Neuronal stem cell (in vitro differentiated cells): ENCODE measurements around the gene PNPLA2.

Experiments used
- DNase-seq: peaks from one replicate; pipeline ENCODE4 v3.0.0-alpha.2; 2013; ENCODE audit warnings: low spot score
- H2AFZ ChIP-seq: one replicate; pipeline ENCODE4 v1.6.1; 2013; ENCODE audit warnings: mild to moderate bottlenecking, low read length, inconsistent platforms
- H2AK5ac ChIP-seq: 2 replicates; pipeline ENCODE4 v1.6.1; 2013; ENCODE audit warnings: low read depth, mild to moderate bottlenecking, inconsistent platforms, low read length, moderate library complexity, mixed read lengths
- H2BK120ac ChIP-seq: 2 replicates; pipeline ENCODE4 v1.6.1; 2013; ENCODE audit warnings: low read depth, mild to moderate bottlenecking, inconsistent platforms, low read length, moderate library complexity, mixed read lengths
- H2BK12ac ChIP-seq: one replicate; pipeline ENCODE4 v1.6.1; 2013; ENCODE audit warnings: low read length, inconsistent platforms
- H2BK15ac ChIP-seq: 2 replicates; pipeline ENCODE4 v1.6.1; 2013; ENCODE audit warnings: mild to moderate bottlenecking, low read length, inconsistent platforms, mixed read lengths
- H2BK5ac ChIP-seq: one replicate; pipeline ENCODE4 v1.6.1; 2013; ENCODE audit warnings: inconsistent platforms, mild to moderate bottlenecking, low read length, moderate library complexity
- H3K14ac ChIP-seq: one replicate; pipeline ENCODE4 v1.6.1; 2013; ENCODE audit warnings: low read length, inconsistent platforms
- H3K18ac ChIP-seq: 2 replicates; pipeline ENCODE4 v1.6.1; 2013; ENCODE audit warnings: low read length, inconsistent platforms
- H3K23ac ChIP-seq: 2 replicates; pipeline ENCODE4 v1.6.1; 2013; ENCODE audit warnings: low read depth, mild to moderate bottlenecking, mixed read lengths, low read length, inconsistent platforms; ENCODE audit not compliant: poor library complexity
- H3K27ac ChIP-seq: replicated peaks from 3 replicates; pipeline ENCODE4 v1.5.1; 2013; ENCODE audit warnings: low read length, inconsistent platforms
- H3K27me3 ChIP-seq, 3 experiments: 2 replicates each; pipeline ENCODE4 v1.6.1; 2013; ENCODE audit warnings: low read length in 3 of 3, mild to moderate bottlenecking in 2 of 3, inconsistent platforms in 1 of 3, low read depth in 1 of 3, mixed read lengths in 1 of 3, moderate library complexity in 1 of 3; ENCODE audit not compliant: control insufficient read depth in 3 of 3, insufficient read depth in 3 of 3
- H3K36me3 ChIP-seq, 2 donors: replicated peaks in 1 of 2; 2 replicates each; pipeline ENCODE4 v1.6.1; 2013; ENCODE audit warnings: low read length in 2 of 2; ENCODE audit not compliant: control insufficient read depth in 2 of 2, insufficient read depth in 2 of 2
- H3K4ac ChIP-seq: 2 replicates; pipeline ENCODE4 v1.6.1; 2013; ENCODE audit warnings: inconsistent platforms, mild to moderate bottlenecking, low read length, moderate library complexity
- H3K4me1 ChIP-seq, 2 donors: 1 replicate in 1 of 2; 2 replicates in 1 of 2; pipeline ENCODE4 v1.6.1; 2013; ENCODE audit warnings: low read length in 2 of 2, low read depth in 1 of 2; ENCODE audit not compliant: control insufficient read depth in 2 of 2, insufficient read depth in 1 of 2
- H3K4me2 ChIP-seq: one replicate; pipeline ENCODE4 v1.6.1; 2013; ENCODE audit warnings: mild to moderate bottlenecking, low read length, inconsistent platforms; ENCODE audit not compliant: insufficient read depth, poor library complexity, severe bottlenecking
- H3K4me3 ChIP-seq, 2 donors: 2 replicates each; pipeline ENCODE4 v1.5.1; 2013; ENCODE audit warnings: low read length in 2 of 2, mild to moderate bottlenecking in 2 of 2, inconsistent platforms in 1 of 2, moderate library complexity in 1 of 2
- H3K79me1 ChIP-seq: one replicate; pipeline ENCODE4 v1.6.1; 2013; ENCODE audit warnings: low read depth, mild to moderate bottlenecking, inconsistent platforms, low read length, moderate library complexity
- H3K9ac ChIP-seq: one replicate; pipeline ENCODE4 v1.6.1; 2013; ENCODE audit warnings: mild to moderate bottlenecking, low read depth, low read length, inconsistent platforms; ENCODE audit not compliant: poor library complexity
- H3K9me3 ChIP-seq, 2 donors: replicated peaks in 1 of 2; 2 replicates each; pipeline versions ENCODE3 to v1.6.1; 2013; ENCODE audit warnings: low read length in 2 of 2, mild to moderate bottlenecking in 2 of 2, inconsistent platforms in 1 of 2, low read depth in 1 of 2, mixed read lengths in 1 of 2, moderate library complexity in 1 of 2; ENCODE audit not compliant: control insufficient read depth in 2 of 2, insufficient read depth in 1 of 2
- H4K8ac ChIP-seq: one replicate; pipeline ENCODE4 v1.6.1; 2013; ENCODE audit warnings: low read depth, mild to moderate bottlenecking, inconsistent platforms, low read length, moderate library complexity
- H4K91ac ChIP-seq: one replicate; pipeline ENCODE4 v1.6.1; 2013; ENCODE audit warnings: low read length, low read depth, mild to moderate bottlenecking, inconsistent platforms; ENCODE audit not compliant: poor library complexity
- WGBS, 2 donors: extraction: QIAGEN DNeasy Blood & Tissue Kit; methylation state at CpG; one replicate each; pipeline ENCODE4 v1.1.7; 2013; ENCODE audit warnings: missing lambda C conversion rate in 2 of 2, mixed read lengths in 1 of 2; ENCODE audit not compliant: insufficient read length in 2 of 2, insufficient replicate concordance in 1 of 2; ENCODE audit errors: extremely low coverage in 2 of 2; 5-methylcytosine and 5-hydroxymethylcytosine counted together

The PNPLA2 gene

GRCh38 chr11:849951-850774 is 31.4 kb downstream of the PNPLA2 start:
- WGBS, 2 donors = no CpG with 5 or more reads among the region's 97 CpGs
- Histone ChIP-seq H3K4ac (no peak overlapping the region), H3K4me1 (peaks cover 35 to 51% of the 10 kb centered on the region in 2 donors), H3K18ac (peak overlapping the region; percentile 94), H2AFZ (peak overlapping the region; percentile 83), H2AK5ac (peak overlapping the region; percentile 96), H3K9me3 (no peaks in the 10 kb centered on the region), H3K79me1 (peaks cover 17% of the 10 kb centered on the region), H3K4me2 (peak overlapping the region; percentile 98), H3K27me3 (peaks cover 0 to 20% (median 0%) of the 10 kb centered on the region in 3 experiments), H2BK15ac (peak overlapping the region; percentile 85), H3K9ac (peak overlapping the region; percentile 88), H2BK120ac (no peak overlapping the region), H3K4me3 (peak overlapping the region; percentile 62 to 84), H3K23ac (peak overlapping the region; percentile 80), H2BK12ac (peak overlapping the region; percentile 73), H3K14ac (peak overlapping the region; percentile 94), H2BK5ac (peak overlapping the region; percentile 39), H4K91ac (no peak overlapping the region), H3K27ac (no peak overlapping the region), H4K8ac (no peak overlapping the region), H3K36me3 (no peaks in the 10 kb centered on the region)
- DNase-seq = no peak

GRCh38 chr11:850775-851763 is 32.4 kb downstream of the PNPLA2 start:
- no peak overlapping the region for H3K4ac ChIP-seq
- H2AFZ ChIP-seq = no peak overlapping the region
- H3K36me3 ChIP-seq = no peaks in the 10 kb centered on the region
- peak overlapping the region; percentile 87 for H2BK120ac ChIP-seq
- DNase-seq = no peak
- H4K8ac ChIP-seq = peak overlapping the region; percentile 65
- H2BK12ac ChIP-seq = no peak overlapping the region
- H3K23ac ChIP-seq = peak overlapping the region; percentile 80
- peak overlapping the region; percentile 62 to 84 for H3K4me3 ChIP-seq
- no peaks in the 10 kb centered on the region for H3K9me3 ChIP-seq
- peak overlapping the region; percentile 39 for H2BK5ac ChIP-seq
- peak overlapping the region; percentile 88 for H3K9ac ChIP-seq
- peak overlapping the region; percentile 96 for H2AK5ac ChIP-seq
- H4K91ac ChIP-seq = no peak overlapping the region
- peak overlapping the region; percentile 98 for H3K4me2 ChIP-seq
- no peak overlapping the region for H3K27ac ChIP-seq
- H3K18ac ChIP-seq = peak overlapping the region; percentile 90
- peaks cover 35 to 47% of the 10 kb centered on the region in 2 donors for H3K4me1 ChIP-seq
- peak overlapping the region; percentile 85 for H2BK15ac ChIP-seq
- H3K79me1 ChIP-seq = peaks cover 19% of the 10 kb centered on the region
- WGBS, 2 donors = no CpG with 5 or more reads among the region's 28 CpGs
- H3K14ac ChIP-seq = peak overlapping the region; percentile 94
- H3K27me3 ChIP-seq = peaks cover 0 to 20% (median 0%) of the 10 kb centered on the region in 3 experiments

- H2AK5ac ChIP-seq = peak overlapping the region; percentile 98
- H2BK12ac ChIP-seq = no peak overlapping the region
- DNase-seq = no peak
- H4K91ac ChIP-seq = no peak overlapping the region
- no CpG with 5 or more reads among the region's 15 CpGs for WGBS, 2 donors
- H2BK5ac ChIP-seq = no peak overlapping the region
- no peaks in the 10 kb centered on the region for H3K36me3 ChIP-seq
- H3K27ac ChIP-seq = no peak overlapping the region
- peak overlapping the region; percentile 48 for H3K18ac ChIP-seq
- no peaks in the 10 kb centered on the region for H3K9me3 ChIP-seq
- peaks cover 42 to 46% of the 10 kb centered on the region in 2 donors for H3K4me1 ChIP-seq
- no peak overlapping the region for H2AFZ ChIP-seq
- peak overlapping the region; percentile 55 for H3K23ac ChIP-seq
- H3K4me2 ChIP-seq = no peak overlapping the region
- H2BK15ac ChIP-seq = peak overlapping the region; percentile 98
- no peak overlapping the region for H2BK120ac ChIP-seq
- peaks cover 23% of the 10 kb centered on the region for H3K79me1 ChIP-seq
- no peak overlapping the region for H3K4me3 ChIP-seq
- no peak overlapping the region for H4K8ac ChIP-seq
- no peak overlapping the region for H3K9ac ChIP-seq
- peaks cover 0 to 20% (median 0%) of the 10 kb centered on the region in 3 experiments for H3K27me3 ChIP-seq
- no peak overlapping the region for H3K4ac ChIP-seq
- peak overlapping the region; percentile 38 for H3K14ac ChIP-seq
Measured at GRCh38 chr11:852762-853161, 34.0 kb downstream of the PNPLA2 start.
